ENCODE data around the gene PGP. TPM values are rescaled to one million over a fixed set of nuclear protein-coding genes. Genes with fewer than 3 reads are reported as not detected.
A peak's percentile ranks its signal among the peaks of the same experiment; 100 is the strongest.

PGP gene
- total RNA-seq, 1 donor, result 14.1 TPM

DNA sequence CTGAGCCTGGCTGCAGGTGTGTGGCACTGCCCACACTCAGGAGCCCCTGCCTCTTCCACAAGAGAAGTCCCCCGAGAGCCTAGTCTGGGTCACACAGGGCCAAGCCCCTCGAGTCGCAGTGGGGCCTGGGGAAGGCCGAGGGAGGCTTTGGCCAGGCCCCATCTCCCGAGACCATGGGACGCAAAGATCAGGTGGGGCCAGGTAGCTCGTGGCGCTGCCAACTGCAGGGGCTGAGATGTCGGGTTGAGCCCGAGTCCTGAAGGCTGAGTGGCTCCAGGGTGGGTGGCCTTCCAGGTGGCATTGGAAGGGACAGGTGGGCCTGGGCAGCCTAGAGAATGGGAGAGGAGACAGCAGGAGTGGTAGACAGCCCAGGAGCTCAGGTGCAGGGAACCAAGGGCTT is 52.7 kb downstream of the PGP start:
- Histone ChIP-seq H3K4me1 (ENCODE audit: insufficient read depth, low read length) (peaks cover 37% of the 10 kb centered on the region), H3K4me2 (ENCODE audit: insufficient read depth, low read length) (no peak overlapping the region), H2AFZ (ENCODE audit: low read length) (no peak overlapping the region), H3K9me3 (ENCODE audit: low read depth, low read length) (no peaks in the 10 kb centered on the region), H3K4me3 (ENCODE audit: insufficient read depth, low read length) (no peak overlapping the region), H3K27me3 (ENCODE audit: insufficient read depth, low read length) (no peaks in the 10 kb centered on the region), H4K20me1 (ENCODE audit: insufficient read depth, low read length) (peaks cover 63% of the 10 kb centered on the region), H3K79me2 (ENCODE audit: insufficient read depth, low read length) (peaks cover 96% of the 10 kb centered on the region), H3K27ac (ENCODE audit: low read depth, low read length) (peak overlapping the region; percentile 53), H3K36me3 (ENCODE audit: insufficient read depth, low read length) (peaks cover 7% of the 10 kb centered on the region)
- no peak for DNase-seq (ENCODE audit: insufficient read length, low spot score, missing footprints)
- TF ChIP-seq CTCF (IDR thresholded peaks at IDR 0.05; ENCODE audit: extremely low read depth, low read depth, low read length), result no peak

Other genes with a start within 250 kb of the PGP start
- gene RNF151, start 248.0 kb downstream of the PGP start, total RNA-seq, result 0.36 TPM in 1 of 2 replicates, not detected in the other
- gene TBL3, start 242.8 kb downstream of the PGP start, total RNA-seq, result 22.4 and 26.1 TPM in 2 replicates
- under 0.01 and 0.29 TPM in 2 replicates for gene NOXO1, start 233.4 kb downstream of the PGP start, total RNA-seq
- 8.7 and 12.1 TPM in 2 replicates for gene GFER, start 230.6 kb downstream of the PGP start, total RNA-seq
- gene SYNGR3, start 224.9 kb downstream of the PGP start, total RNA-seq, result under 0.01 and 0.59 TPM in 2 replicates
- gene ZNF598, start 205.0 kb downstream of the PGP start, total RNA-seq, result 17.7 and 21.0 TPM in 2 replicates
- not detected in 2 replicates for gene NPW, start 195.1 kb downstream of the PGP start, total RNA-seq
- 26.8 and 33.7 TPM in 2 replicates for gene NHERF2, start 187.9 kb downstream of the PGP start, total RNA-seq
- gene NTHL1, start 167.0 kb downstream of the PGP start, total RNA-seq, result 22.8 and 24.8 TPM in 2 replicates
- 73.1 and 78.9 TPM in 2 replicates for gene TSC2, start 166.9 kb downstream of the PGP start, total RNA-seq
- gene PKD1, start 78.9 kb downstream of the PGP start, total RNA-seq, result 139 and 180 TPM in 2 replicates
- gene RAB26, start 66.2 kb downstream of the PGP start, total RNA-seq, result 0.36 and 0.59 TPM in 2 replicates
- 49.5 and 56.1 TPM in 2 replicates for gene TRAF7, start 59.1 kb downstream of the PGP start, total RNA-seq
- not detected in 2 replicates for gene CASKIN1, start 18.2 kb downstream of the PGP start, total RNA-seq
- 30.8 and 44.2 TPM in 2 replicates for gene MLST8, start 9.4 kb downstream of the PGP start, total RNA-seq
- gene BRICD5, start 4.0 kb downstream of the PGP start, total RNA-seq, result 1.5 and 2.5 TPM in 2 replicates
- gene E4F1, start 8.8 kb upstream of the PGP start, total RNA-seq, result 30.9 and 31.5 TPM in 2 replicates
- 0.72 and 0.88 TPM in 2 replicates for gene DNASE1L2, start 21.6 kb upstream of the PGP start, total RNA-seq
- gene ECI1, start 36.7 kb upstream of the PGP start, total RNA-seq, result 42.3 and 44.5 TPM in 2 replicates
- 64.2 and 81.1 TPM in 2 replicates for gene RNPS1, start 53.3 kb upstream of the PGP start, total RNA-seq
- gene ABCA3, start 125.9 kb upstream of the PGP start, total RNA-seq, result 0.88 and 1.4 TPM in 2 replicates
- 6.9 and 7.4 TPM in 2 replicates for gene CCNF, start 214.6 kb upstream of the PGP start, total RNA-seq
- 3.5 and 5.1 TPM in 2 replicates for gene TEDC2, start 245.3 kb upstream of the PGP start, total RNA-seq

Measured in osteoblast (primary cell).